HEK293 (cell line): ENCODE measurements around the gene MGAT4A.

ENCODE experiments used
- CTCF ChIA-PET: fragments of 350-600 bp; formaldehyde crosslinking; extraction: SDS; loops from one replicate; lab custom pipeline; 2021; ENCODE audit warnings: antibody characterized with exemption; lab: Yijun Ruan, JAX
- POLR2A ChIA-PET: fragments of 300-600 bp; formaldehyde crosslinking; extraction: SDS; loops from one replicate; lab custom pipeline; 2020; ENCODE audit warnings: antibody characterized with exemption, inconsistent platforms; lab: Yijun Ruan, JAX
- H3K27ac ChIP-seq: fragments of 200-500 bp; sonication (Bioruptor generic); 2 replicates; pipeline ENCODE4 v1.5.1; 2014; ENCODE audit warnings: low read depth, low read length, control low read depth, inconsistent platforms; ENCODE audit errors: extremely low read depth
- H3K36me3 ChIP-seq, 2 experiments: fragments of 200-500 bp in 1 of 2; sonication (Bioruptor generic) in 1 of 2; 1 replicate in 1 of 2; 2 replicates in 1 of 2; pipeline ENCODE4 v1.5.1; 2014 to 2017; ENCODE audit warnings: inconsistent platforms in 2 of 2, low read length in 2 of 2; ENCODE audit not compliant: control insufficient read depth in 2 of 2, insufficient read depth in 1 of 2
- H3K4me1 ChIP-seq: fragments of 200-500 bp; sonication (Bioruptor generic); 2 replicates; pipeline ENCODE4 v1.5.1; 2014; ENCODE audit warnings: mild to moderate bottlenecking, low read length, inconsistent platforms; ENCODE audit not compliant: control insufficient read depth, insufficient read depth
- H3K4me3 ChIP-seq: 2 replicates; pipeline ENCODE4 v1.5.1; 2011; ENCODE audit warnings: low read depth, mild to moderate bottlenecking, control low read depth, low read length, moderate library complexity
- H3K9me3 ChIP-seq: fragments of 200-500 bp; sonication (Bioruptor generic); 2 replicates; pipeline ENCODE4 v1.5.1; 2014; ENCODE audit warnings: low read depth, low read length, inconsistent platforms; ENCODE audit not compliant: control insufficient read depth, insufficient read depth
- KLF9 ChIP-seq: fragments of 450-650 bp; formaldehyde crosslinking; IDR thresholded peaks from 2 replicates; pipeline ENCODE4 v1.5.1; 2016; ENCODE audit warnings: missing biosample characterization, missing genetic modification characterization, low read depth
- MZF1 ChIP-seq: fragments of 450-650 bp; formaldehyde crosslinking; IDR thresholded peaks from 2 replicates; pipeline ENCODE4 v1.5.1; 2017; ENCODE audit warnings: missing biosample characterization, missing genetic modification characterization, borderline replicate concordance
- SP7 ChIP-seq: fragments of 450-650 bp; formaldehyde crosslinking; IDR thresholded peaks from 2 replicates; pipeline ENCODE4 v1.5.1; 2016; ENCODE audit warnings: missing biosample characterization, missing genetic modification characterization
- TCF7L2 ChIP-seq: IDR thresholded peaks from 2 replicates; pipeline ENCODE4 v1.6.1; 2011; ENCODE audit warnings: low read depth, mild to moderate bottlenecking, inconsistent platforms, low read length, moderate library complexity, borderline replicate concordance
- ZBTB1 ChIP-seq: fragments of 450-650 bp; formaldehyde crosslinking; IDR thresholded peaks from 2 replicates; pipeline ENCODE4 v1.5.1; 2016; ENCODE audit warnings: missing biosample characterization, missing genetic modification characterization
- ZNF140 ChIP-seq: fragments of 450-650 bp; formaldehyde crosslinking; IDR thresholded peaks from 2 replicates; pipeline ENCODE4 v1.5.1; 2016; ENCODE audit warnings: missing biosample characterization, missing genetic modification characterization
- ZNF16 ChIP-seq: fragments of 450-650 bp; formaldehyde crosslinking; IDR thresholded peaks from 2 replicates; pipeline ENCODE4 v1.5.1; 2016; ENCODE audit warnings: low read depth, missing biosample characterization, missing genetic modification characterization
- ZNF23 ChIP-seq: fragments of 450-650 bp; formaldehyde crosslinking; IDR thresholded peaks from 2 replicates; pipeline ENCODE4 v1.5.1; 2016; ENCODE audit warnings: missing biosample characterization, missing genetic modification characterization, borderline replicate concordance
- ZNF274 ChIP-seq, 2 experiments: fragments of 200-500 bp in 1 of 2; fragments of 450-650 bp in 1 of 2; sonication (Bioruptor generic) in 1 of 2; formaldehyde crosslinking in 1 of 2; IDR thresholded peaks; 2 replicates each; pipeline versions ENCODE4 v1.5.1 to v1.6.1; 2014 to 2016; ENCODE audit warnings: borderline replicate concordance in 1 of 2, inconsistent platforms in 1 of 2, low read length in 1 of 2, missing biosample characterization in 1 of 2, missing genetic modification characterization in 1 of 2
- ZNF280D ChIP-seq: fragments of 450-650 bp; formaldehyde crosslinking; IDR thresholded peaks from 2 replicates; pipeline ENCODE4 v1.5.1; 2016; ENCODE audit warnings: missing biosample characterization, missing genetic modification characterization
- ZNF335 ChIP-seq: fragments of 450-650 bp; formaldehyde crosslinking; conservative IDR thresholded peaks from 2 replicates; pipeline ENCODE4 v1.5.1; 2016; ENCODE audit warnings: missing biosample characterization, missing genetic modification characterization
- ZNF341 ChIP-seq: fragments of 450-650 bp; formaldehyde crosslinking; IDR thresholded peaks from 2 replicates; pipeline ENCODE4; 2016; ENCODE audit warnings: low read depth, missing biosample characterization, missing genetic modification characterization
- ZNF530 ChIP-seq: fragments of 450-650 bp; formaldehyde crosslinking; IDR thresholded peaks from 2 replicates; pipeline ENCODE4 v1.5.1; 2016; ENCODE audit warnings: low read depth, missing biosample characterization, missing genetic modification characterization
- ZNF560 ChIP-seq: fragments of 450-650 bp; formaldehyde crosslinking; IDR thresholded peaks from 2 replicates; pipeline ENCODE4 v1.5.1; 2017; ENCODE audit warnings: missing biosample characterization, missing genetic modification characterization, borderline replicate concordance
- ZNF561 ChIP-seq: fragments of 450-650 bp; IDR thresholded peaks from 2 replicates; pipeline ENCODE4 v1.5.1; 2018; ENCODE audit warnings: missing biosample characterization, missing genetic modification characterization, borderline replicate concordance
- ZNF571 ChIP-seq: fragments of 450-650 bp; formaldehyde crosslinking; IDR thresholded peaks from 2 replicates; pipeline ENCODE4 v1.5.0; 2017; ENCODE audit warnings: missing biosample characterization, missing genetic modification characterization
- ZNF707 ChIP-seq: fragments of 450-650 bp; formaldehyde crosslinking; IDR thresholded peaks from 2 replicates; pipeline ENCODE4 v1.5.1; 2016; ENCODE audit warnings: missing biosample characterization, missing genetic modification characterization

MGAT4A gene

GRCh38 chr2:98715812-98716451, 15.0 kb downstream of the MGAT4A start (continued):
- no peak for TF ChIP-seq ZNF280D (tag by site-specific recombination)
- TF ChIP-seq ZNF561 (tag by site-specific recombination) = no peak
- no peak for TF ChIP-seq ZNF341 (tag by site-specific recombination)
- TF ChIP-seq SP7 (tag by site-specific recombination) = no peak
- no peak for TF ChIP-seq TCF7L2
- no peak for TF ChIP-seq ZNF23 (tag by site-specific recombination)
- TF ChIP-seq, all 188 proteins: peak for 0

GRCh38 chr2:98713332-98714015, 17.5 kb downstream of the MGAT4A start:
- H3K4me1 ChIP-seq = no peaks in the 10 kb centered on the region
- TF ChIP-seq ZNF530 (tag by site-specific recombination) (no peak), ZNF560 (tag by site-specific recombination) (no peak)
- TF ChIP-seq, all 188 proteins: peak for 0
- no peaks in the 10 kb centered on the region for H3K9me3 ChIP-seq
- H3K27ac ChIP-seq = no peak overlapping the region
- H3K4me3 ChIP-seq = no peak overlapping the region
- ChIA-PET CTCF (no interaction called here), POLR2A (no interaction called here)
- no peaks in the 10 kb centered on the region for H3K36me3 ChIP-seq

- ChIA-PET POLR2A (no interaction called here), CTCF (no interaction called here)
- Histone ChIP-seq H3K27ac (no peak overlapping the region), H3K4me3 (no peak overlapping the region), H3K36me3 (no peaks in the 10 kb centered on the region), H3K4me1 (no peaks in the 10 kb centered on the region), H3K9me3 (no peaks in the 10 kb centered on the region)
- no peak for TF ChIP-seq ZNF571 (tag by site-specific recombination)
- TF ChIP-seq ZNF335 = no peak
- TF ChIP-seq ZNF16 = no peak
- no peak for TF ChIP-seq ZNF274 (IDR thresholded peaks at IDR 0.05; ENCODE audit: low read length)
- TF ChIP-seq ZNF274 (tag by site-specific recombination; IDR thresholded peaks at IDR 0.05; ENCODE audit: borderline replicate concordance) = no peak
- no peak for TF ChIP-seq ZNF707
These were observed 18.8 kb downstream of the MGAT4A start for GRCh38 chr2:98712145-98712544.

- no peak for TF ChIP-seq KLF9 (tag by site-specific recombination)
- TF ChIP-seq ZBTB1 (tag by site-specific recombination) = no peak
- no peak for TF ChIP-seq ZNF140
- no peak for TF ChIP-seq MZF1
- TF ChIP-seq, all 188 proteins: peak for 0
- Histone ChIP-seq H3K27ac (no peak overlapping the region), H3K36me3 (no peaks in the 10 kb centered on the region), H3K4me1 (no peaks in the 10 kb centered on the region), H3K9me3 (no peaks in the 10 kb centered on the region), H3K4me3 (no peak overlapping the region)
- ChIA-PET POLR2A (no interaction called here), CTCF (no interaction called here)
These were observed 19.4 kb downstream of the MGAT4A start for GRCh38 chr2:98711506-98711905.
